ENCODE measurements around the gene CDKN3.
"Not testable (repeated sequence)": the region's sequence is repeated elsewhere in the genome, so short reads cannot be mapped to it uniquely, and the experiment has no call there.

CDKN3 gene

DNA sequence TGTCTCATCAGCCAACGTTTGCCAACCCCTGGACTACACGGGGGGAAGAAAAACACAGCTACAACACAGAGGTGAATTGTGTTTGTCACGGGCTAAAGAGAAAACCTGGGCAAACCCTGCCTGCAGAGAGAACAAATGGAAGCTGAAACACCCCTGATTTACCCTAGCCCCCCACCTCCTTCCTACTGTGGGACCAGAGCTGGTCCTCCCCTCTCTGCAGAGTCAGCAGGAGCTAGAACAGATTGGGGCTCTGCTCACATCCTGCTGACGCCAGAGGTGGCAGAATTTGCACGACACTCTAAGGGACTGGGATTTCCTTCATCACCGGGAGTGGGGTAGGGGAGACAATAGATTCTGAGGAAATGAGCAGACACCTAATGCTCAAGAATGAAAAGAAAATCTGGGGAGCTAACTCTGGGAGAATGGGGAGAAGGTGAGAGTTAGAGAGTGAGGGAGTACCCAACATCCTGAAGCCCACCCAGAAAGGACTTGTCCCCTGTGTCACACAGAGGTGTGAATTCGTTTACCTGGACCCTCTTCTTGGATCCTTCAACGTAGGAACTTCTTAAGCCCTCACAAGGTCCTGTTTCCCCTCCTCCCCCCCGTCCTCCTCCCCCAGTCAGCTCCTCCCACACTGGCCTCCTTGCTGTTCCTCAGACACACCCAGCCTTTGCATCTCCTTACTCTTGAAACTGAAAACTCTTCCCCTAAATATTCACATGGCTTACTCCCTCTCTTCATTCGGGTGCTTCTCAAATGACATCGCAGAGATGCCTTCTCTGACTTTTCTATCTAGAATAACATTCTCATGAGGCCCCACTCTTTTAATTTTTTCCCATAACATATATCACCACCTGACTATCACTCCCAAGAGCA is 26.2 kb upstream of the CDKN3 start:
- DNase-seq (ENCODE audit: low read depth in 2 of 2), result no peak

DNA sequence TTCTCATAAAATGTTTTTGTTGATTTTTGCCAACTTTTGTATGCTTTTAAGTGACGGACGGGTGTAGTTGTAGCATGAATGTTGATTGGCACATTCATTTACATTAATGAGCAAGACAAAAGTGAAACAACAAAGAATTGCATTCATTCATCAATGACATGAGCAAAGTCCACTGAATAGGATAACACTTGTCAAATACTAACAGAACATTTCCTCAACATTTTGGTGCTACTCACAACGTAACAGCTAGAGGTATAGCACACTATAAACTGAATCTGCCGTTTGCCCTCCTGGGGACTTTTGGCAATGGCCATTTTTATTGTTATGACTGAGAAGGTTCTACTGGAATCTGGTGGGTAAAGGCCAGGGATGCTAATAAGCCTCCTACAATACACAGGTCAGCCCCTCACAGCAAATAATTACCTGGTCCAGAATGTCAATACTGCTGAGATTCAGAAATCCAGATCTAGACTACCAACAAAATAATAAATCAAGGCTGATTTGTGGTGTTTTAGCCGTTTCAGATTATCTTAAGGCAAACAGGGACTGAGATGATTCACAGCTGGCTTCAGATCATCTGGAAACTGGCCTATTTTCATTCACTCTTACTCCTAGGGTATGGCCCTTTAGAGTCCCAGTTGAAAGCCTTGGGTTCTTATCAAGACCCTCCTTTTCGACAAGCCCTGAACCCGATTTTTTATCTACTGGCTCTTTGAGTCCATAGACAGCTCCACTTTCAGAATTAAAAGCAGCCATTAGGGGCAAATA is 22.5 kb upstream of the CDKN3 start:
- no peak for DNase-seq (ENCODE audit: low read depth in 2 of 2)

DNA sequence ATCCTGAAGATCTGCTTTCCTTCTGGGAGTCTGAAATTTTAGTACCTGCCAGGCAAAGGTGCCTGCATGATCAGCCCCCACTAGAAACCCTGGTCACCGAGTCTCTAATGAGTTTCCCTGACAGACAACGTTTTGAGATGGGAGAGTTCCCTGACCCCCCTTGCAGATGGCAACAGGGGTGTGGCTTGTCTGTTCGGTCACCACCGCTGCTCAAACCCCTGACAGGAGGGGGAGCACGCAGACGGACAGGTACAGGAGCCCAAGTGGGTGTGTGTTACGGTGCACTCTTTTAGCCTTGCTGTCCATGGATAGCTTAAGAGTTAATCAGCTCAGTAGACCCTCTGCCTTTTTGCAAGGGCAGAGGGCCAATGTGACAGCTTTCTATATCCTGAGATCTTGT is 19.3 kb upstream of the CDKN3 start:
- DNase-seq (ENCODE audit: low read depth in 2 of 2), result no peak

DNA sequence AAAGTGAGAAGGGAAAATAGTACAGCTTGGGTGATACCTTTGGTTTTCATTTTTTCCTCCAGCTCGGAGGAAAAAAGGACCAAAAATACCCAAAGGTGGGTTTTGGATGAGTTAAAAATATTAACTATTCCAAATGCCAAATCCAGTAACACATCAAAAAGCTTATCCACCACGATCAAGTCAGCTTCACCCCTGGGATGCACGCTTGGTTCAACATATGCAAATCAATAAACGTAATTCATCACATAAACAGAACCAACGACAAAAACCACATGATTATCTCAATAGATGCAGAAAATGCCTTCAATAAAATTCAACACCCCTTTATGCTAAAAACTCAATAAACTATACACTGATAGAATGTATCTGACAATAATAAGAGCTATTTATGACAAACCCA is 17.9 kb upstream of the CDKN3 start:
- not testable (repeated sequence) for DNase-seq (ENCODE audit: low read depth in 2 of 2)

DNA sequence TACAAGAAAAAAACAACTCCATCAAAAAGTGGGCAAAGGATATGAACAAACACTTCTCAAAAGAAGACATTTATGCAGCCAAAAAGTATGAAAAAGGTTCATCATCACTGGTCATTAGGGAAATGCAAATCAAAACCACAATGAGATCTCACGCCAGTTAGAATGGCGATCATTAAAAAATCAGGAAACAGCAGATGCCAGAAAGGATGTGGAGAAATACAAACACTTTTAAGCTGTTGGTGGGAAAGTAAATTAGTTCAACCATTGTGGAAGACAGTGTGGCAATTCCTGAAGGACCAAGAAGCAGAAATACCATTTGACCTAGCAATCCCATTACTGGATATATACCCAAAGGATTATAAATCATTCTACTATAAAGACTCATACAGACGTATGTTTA is 16.2 kb upstream of the CDKN3 start:
- not testable (repeated sequence) for DNase-seq (ENCODE audit: low read depth in 2 of 2)

DNA sequence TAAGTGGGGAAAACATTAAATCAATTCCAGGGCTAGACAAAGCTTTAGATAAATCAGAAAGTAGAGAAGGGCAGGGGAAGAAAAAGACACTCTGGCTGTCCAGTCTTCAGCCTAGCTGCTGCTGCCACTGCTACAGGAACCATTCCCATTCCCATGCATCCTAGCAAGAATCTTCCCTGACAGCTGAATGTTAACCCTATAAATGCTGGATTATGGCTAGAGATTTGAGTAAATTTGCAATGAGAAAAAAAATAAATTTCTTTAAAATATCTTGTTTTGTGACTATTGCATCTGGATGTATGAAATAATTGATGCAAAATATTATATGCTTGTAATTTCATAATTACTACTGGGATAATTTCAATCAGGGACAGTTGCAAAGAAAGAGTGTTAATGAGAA is 15.0 kb upstream of the CDKN3 start:
- no peak for DNase-seq (ENCODE audit: low read depth in 2 of 2)

DNA sequence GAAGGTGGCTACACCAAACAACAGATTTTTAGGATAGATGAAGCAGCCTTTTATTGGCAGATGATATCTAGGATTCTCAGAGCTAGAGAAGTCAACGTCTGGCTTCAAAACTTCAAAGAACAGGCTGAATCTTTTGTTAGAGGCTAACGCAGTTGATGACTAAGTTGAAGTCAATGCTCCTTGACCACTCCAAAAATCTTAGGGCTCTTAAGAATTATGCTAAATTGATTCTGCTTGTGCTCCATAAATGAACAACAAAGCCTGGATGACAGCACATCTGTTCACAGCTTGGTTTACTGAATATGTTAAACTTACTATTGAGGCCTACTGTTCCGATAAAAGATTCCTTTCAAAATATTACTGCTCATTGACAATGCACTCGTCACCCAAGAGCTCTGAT is 13.0 kb upstream of the CDKN3 start:
- DNase-seq (ENCODE audit: low read depth in 2 of 2), result no peak

DNA sequence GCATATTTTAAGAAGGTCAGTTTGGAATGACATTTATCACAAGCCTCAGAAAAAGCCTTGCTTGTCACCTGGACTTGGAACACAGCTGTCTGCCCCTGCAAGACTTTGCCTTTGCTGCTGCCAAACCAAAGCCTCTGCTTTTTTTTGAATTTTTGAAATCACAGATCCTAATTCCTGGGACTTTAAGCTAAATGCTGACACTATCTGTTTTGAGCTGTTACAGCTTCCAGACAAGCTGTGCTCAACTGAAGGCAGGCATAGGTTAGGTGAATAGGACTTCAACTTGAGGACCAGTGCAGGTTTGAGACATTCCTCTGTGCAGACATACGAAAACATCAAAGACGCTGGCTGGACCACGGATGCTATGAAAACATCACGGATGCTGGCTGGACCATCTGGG is 11.3 kb upstream of the CDKN3 start:
- no peak for DNase-seq (ENCODE audit: low read depth in 2 of 2)

DNA sequence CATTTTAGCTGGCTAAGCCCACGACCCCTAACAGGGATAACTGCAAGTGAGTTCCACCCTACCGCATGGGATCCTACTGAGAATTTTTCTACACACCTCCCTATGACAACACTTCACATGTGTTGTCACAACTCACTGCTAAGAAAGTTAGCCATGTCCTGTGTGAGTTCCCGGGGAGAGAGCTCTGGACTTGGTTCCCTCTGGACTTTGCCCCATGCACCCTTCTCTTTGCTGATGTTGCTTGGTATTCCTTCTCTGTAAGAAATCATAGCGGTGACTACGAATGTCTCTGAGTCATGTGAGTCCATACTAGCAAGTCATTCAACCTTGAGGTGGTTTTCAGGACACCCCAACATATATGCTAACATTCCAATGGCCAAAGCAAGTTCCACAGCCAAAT is 9.5 kb upstream of the CDKN3 start:
- no peak for DNase-seq (ENCODE audit: low read depth in 2 of 2)

DNA sequence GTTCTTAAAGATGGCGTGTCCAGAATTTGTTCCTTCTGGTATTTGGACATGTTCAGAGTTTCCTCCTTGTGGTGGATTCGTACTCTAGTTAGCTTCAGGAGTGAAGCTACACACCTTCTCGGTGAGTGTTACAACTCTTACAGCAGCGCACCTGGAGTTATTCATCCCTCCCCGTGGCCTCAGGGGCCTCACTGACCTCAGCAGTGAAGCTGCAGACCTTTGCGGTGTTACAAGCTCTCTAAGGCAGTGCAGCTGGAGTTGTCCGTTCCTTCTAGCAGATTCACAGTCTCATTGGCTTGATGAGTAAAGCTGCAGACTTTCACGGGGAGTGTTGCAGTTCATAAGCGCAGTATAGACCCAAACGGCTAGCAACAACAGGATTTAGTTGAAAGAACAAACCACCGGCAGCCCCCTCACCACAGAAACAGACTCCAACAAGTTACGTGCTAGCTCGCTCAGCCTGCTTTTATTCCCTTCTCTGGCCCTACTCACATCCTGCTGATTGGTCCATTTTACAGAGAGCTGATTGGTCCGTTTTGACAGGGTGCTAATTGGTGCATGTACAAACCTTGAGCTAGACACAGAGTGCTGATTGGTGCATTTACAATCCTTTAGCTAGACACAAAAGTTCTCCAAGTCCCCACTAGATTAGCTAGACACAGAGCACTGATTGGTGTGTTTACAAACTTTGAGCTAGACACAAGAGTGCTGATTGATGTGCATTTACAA is 4.5 kb upstream of the CDKN3 start:
- no peak for DNase-seq (ENCODE audit: low read depth in 2 of 2)

DNA sequence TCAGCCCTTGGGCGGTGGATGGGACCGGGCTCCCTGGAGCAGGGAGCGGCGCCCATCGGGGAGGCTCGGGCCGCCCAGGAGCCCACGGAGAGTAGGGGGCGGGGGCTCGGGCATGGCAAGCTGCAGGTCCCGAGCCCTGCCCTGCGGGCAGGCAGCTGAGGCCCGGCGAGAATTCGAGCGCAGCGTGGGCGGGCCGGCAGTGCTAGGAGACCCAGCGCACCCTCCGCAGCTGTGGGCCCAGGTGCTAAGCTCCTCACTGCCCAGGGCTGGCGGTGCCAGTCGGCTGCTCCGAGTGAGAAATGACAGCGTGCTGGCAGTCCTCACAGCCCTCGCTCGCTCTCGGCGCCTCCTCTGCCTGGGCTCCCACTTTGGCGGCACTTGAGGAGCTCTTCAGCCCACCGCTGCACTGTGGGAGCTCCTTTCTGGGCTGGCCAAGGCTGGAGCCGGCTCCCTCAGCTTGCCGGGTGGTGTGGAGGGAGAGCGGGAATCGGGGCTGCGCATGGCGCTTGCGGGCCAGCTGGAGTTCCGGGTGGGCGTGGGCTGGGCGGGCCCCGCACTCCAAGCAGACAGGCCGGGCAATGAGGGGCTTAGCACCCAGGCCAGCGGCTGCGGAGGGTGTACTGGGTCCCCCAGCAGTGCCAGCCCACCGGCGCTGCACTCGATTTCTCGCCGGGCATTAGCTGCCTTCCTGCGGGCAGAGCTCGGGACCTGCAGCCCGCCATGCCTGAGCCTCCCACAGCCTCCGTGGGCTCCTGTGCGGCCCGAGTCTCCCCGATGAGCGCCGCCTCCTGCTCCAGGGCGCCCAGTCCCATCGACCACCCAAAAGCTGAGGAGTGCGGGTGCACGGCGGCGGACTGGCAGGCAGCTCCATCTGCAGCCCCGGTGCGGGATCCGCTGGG is 3.6 kb upstream of the CDKN3 start:
- DNase-seq (ENCODE audit: low read depth in 2 of 2), result not testable (repeated sequence)

DNA sequence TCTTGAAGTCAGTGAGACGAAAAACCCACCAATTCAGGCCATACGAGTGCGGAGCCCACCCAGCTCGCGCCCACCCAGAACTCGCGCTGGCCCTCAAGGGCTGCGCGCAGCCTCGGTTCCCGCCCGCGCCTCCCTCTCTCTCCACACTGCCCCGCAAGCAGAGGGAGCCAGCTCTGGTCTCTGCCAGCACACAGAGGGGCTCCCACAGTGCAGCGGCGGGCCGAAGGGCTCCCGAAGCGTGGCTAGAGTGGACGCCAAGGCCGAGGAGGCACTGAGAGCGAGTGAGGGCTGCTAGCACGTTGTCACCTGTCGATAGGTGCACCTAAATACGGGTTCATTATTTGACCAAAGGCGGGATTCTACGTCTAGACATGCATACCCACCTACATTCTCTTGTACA is 2.2 kb upstream of the CDKN3 start:
- no peak for DNase-seq (ENCODE audit: low read depth in 2 of 2)

DNA sequence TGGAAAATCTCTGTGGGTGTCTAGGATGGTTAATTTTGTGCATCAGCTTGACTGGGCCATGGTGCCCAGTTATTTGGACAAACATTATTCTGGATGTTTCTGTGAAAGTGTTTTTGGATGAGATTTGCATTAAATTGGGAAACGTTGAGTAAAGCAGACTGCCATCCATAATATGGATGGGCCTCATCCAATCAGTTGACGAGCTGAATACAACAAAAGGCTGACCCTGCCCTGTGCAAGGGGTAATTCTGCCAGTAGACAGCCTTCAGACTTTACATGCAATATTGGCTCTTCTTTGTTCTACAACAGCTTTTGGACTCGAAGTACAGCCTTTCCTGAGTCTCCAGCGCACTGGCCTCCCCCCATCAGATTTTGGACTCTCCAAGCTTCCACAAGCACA is 1.5 kb upstream of the CDKN3 start:
- no peak for DNase-seq (ENCODE audit: low read depth in 2 of 2)

DNA sequence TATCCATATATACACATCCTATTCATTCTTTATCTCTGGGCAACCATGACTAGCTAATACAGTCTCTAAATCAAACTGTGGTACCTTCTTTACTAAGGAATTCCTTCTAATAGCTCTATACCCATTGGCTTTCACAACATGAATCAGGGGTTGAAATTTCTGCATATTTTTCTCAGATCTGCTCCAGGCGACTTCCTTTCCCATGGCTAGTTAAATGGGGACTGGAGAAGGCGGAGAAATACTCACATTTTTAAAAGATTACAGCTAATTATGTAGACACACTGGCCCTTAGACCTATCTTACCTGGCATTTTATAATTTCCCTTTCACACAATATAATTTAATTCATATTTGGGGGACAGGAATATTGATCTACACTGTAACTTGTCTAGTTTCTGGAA is 1.1 kb upstream of the CDKN3 start:
- DNase-seq (ENCODE audit: low read depth in 2 of 2), result no peak

DNA sequence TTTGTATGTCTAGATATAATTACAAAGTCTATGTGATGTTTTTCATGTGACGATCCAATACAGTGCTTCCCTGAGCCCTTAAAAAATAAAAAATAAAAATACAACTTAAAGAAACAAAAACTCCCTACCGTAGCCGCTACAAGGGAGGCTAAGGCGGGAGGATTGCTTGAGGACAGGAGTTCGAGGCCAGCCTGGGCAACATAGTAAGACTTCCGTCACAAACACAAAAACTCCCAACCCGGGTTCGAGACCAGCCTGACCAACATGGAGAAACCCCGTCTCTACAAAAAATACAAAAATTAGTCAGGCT is 669 bp upstream of the CDKN3 start:
- DNase-seq (ENCODE audit: low read depth in 2 of 2), result no peak

DNA sequence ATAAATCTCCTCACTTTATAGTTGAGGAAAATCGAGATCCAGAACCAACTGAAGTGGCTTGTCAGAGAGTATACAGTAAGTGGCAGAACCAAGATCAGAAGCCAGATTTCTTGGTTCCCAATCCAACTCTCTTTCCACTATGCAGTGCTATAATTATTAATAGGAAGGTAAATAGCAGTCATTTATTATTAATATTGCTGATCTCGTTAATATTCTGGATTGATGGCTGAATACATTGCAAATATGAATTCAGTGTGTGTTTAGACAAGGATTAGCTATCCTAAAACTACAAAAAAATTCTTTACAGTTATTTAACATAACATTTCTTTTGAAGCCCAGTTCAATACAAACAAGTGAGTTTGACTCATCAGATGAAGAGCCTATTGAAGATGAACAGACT is 2.8 kb downstream of the CDKN3 start:
- no peak for DNase-seq (ENCODE audit: low read depth in 2 of 2)

DNA sequence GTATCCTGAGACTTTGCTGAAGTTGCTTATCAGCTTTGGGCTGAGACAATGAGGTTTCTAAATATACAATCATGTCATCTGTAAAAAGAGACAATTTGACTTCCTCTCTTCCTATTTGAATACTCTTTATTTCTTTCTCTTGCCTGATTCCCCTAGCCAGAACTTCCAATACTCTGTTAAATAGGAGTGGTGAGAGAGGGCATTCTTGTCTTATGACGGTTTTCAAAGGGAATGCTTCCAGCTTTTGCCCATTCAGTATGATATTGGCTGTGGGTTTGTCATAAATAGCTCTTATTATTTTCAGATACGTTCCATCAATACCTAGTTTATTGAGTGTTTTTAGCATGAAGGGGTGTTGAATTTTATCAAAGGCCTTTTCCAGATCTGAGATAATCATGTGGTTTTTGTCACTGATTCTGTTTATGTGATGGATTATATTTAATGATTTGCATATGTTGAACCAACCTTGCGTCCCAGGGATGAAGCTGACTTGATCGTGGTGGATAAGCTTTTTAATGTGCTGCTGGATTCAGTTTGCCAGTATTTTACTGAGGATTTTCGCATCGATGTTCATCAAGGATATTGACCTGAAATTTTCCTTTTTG is 6.7 kb downstream of the CDKN3 start:
- DNase-seq (ENCODE audit: low read depth in 2 of 2), result not testable (repeated sequence)

DNA sequence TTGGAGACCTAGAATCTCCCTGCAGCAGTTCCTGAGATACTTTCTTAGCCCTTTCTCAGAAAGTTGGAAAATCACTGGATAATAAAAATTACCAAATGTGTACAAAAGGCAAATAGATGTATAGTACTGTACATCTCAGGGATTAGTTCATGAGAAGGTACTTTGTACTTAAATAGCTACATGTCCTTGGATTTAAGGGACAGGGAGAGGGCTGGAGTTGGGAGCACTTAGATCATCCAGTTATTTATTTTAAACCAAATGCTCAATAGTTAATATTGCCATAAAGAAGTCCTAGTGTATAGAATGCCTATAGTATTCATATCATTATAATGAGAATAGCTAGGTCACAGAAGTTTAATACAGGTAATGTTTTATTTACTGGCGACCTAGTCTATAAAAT is 13.4 kb downstream of the CDKN3 start:
- no peak for DNase-seq (ENCODE audit: low read depth in 2 of 2)

DNA sequence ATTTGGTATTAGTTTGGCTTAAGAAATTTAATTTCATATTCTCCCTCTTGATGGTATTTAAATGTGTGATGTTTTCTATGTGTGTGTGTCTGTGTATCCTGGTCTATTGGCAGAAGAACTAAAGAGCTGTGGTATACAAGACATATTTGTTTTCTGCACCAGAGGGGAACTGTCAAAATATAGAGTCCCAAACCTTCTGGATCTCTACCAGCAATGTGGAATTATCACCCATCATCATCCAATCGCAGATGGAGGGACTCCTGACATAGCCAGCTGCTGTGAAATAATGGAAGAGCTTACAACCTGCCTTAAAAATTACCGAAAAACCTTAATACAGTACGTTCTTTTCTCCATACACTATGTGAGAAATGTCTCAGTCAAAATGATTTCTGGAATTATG is 14.6 kb downstream of the CDKN3 start:
- DNase-seq (ENCODE audit: low read depth in 2 of 2), result no peak

DNA sequence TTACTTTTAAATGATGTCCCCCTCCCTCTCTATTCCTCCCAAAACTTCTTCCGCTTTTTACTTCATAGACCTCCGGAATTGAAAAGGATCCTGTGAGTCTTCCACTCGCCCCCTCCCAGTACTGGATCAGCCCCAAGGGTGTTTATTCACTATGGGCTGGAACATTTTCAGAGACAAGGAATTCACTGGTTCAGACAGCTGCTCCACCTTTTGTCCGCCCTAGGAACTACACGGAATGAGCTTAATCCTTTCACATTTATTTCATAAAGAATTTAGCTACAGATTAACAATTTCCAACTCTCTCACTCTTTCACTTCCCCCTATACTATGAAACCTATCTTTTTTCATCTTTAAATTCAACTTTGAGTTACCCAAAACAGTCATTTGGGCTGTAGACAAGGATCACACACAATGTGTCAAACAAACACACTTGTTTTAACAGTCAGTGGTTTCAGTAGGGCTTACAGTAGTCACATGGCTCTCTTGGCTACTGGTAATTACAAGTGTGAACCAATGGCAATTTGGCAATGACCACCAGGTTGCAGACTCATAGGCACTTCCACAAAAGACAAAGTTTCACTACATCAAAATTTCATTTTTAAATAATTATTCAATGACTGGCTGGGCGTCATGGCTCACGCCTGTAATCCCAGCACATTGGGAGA is 23.8 kb downstream of the CDKN3 start:
- DNase-seq (ENCODE audit: low read depth in 2 of 2), result no peak

DNA sequence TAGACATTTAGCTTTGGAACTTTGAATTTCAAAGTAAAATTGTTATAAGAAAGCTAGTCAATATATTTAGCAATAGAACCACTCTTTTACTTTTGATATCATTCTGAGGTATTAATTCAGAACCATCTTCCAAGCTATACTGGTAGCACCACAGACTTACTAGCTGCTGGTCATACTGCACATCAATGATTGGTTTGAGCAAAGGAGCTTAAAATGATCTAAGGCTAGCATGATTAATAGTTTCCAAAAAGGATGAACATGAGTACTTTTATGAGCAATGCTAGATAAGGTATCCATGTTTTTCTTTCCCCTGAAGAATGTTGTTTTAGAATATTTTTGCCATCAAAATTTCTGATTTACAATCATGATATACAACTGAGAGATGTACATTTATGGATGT is 27.2 kb downstream of the CDKN3 start:
- no peak for DNase-seq (ENCODE audit: low read depth in 2 of 2)

Measured in activated CD8-positive, alpha-beta memory T cell treated with anti-CD3 and anti-CD28 coated beads for 4 hours (primary cell).